Lower leg skin (tissue), 3 donors: ENCODE data around the gene MMP17.

ENCODE experiments used
- CTCF ChIP-seq, 3 donors: fragments of 450-650 bp; IDR thresholded peaks; one replicate each; pipeline ENCODE4 v1.5.1; 2016; ENCODE audit warnings: antibody characterized with exemption in 3 of 3, mild to moderate bottlenecking in 3 of 3, moderate library complexity in 2 of 3
- POLR2A ChIP-seq, 2 donors: fragments of 450-650 bp; IDR thresholded peaks; one replicate each; pipeline ENCODE4 v1.6.1; 2016 to 2017; ENCODE audit warnings: antibody characterized with exemption in 2 of 2, mild to moderate bottlenecking in 1 of 2, moderate library complexity in 1 of 2

GRCh38 chr12:131832321-131833231, 4.4 kb downstream of the MMP17 start:
- TF ChIP-seq CTCF (IDR thresholded peaks at IDR 0.05) (no peak), POLR2A (IDR thresholded peaks at IDR 0.05) (no peak)
